GM19397 (cell line): ENCODE results near the gene CDYL2.

Experiments used
- ATAC-seq: cut with Tn5 transposase; IDR thresholded peaks from one replicate; pipeline ENCODE4 v1.9.1; 2021; ENCODE audit warnings: mild to moderate bottlenecking, moderate library complexity; ENCODE audit not compliant: unreplicated experiment

The CDYL2 gene

DNA sequence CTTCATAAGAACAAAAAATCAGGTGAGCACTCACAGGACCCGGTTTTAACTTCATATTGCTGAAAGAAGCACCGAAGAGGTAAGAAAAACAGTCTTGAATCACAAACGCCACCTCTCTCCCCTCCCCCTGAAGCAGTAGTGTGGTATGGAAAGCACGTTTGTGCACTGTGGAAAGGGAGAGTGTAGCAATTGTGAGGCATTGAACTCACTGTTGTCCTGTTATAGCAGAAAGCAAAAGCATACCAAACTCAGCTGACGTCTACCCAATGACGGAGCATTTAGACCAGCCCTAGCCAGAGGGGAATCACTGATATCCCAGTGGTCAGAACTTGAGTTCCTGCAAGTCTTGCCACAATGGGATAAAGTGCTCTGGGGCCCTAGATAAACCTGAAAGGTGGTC lies 164.8 kb downstream of the CDYL2 start:
- no peak for ATAC-seq

DNA sequence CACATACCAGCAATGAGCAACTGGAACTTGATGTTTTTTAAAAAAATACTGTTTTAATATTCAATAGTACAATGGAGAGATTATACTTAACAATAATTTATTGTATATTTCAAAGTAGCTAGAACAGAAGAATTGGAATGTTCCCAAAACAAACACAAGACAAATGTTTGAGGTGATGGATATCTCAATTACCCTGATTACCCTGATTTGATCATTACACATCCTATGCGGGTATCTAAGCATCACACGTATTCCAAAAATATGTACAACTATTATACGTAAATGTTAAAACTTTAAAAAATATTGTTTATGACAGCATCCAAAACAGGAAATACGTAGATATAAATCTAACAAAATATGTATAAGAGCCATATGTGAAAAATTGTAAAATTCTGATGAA lies 166.8 kb downstream of the CDYL2 start:
- ATAC-seq: no peak

DNA sequence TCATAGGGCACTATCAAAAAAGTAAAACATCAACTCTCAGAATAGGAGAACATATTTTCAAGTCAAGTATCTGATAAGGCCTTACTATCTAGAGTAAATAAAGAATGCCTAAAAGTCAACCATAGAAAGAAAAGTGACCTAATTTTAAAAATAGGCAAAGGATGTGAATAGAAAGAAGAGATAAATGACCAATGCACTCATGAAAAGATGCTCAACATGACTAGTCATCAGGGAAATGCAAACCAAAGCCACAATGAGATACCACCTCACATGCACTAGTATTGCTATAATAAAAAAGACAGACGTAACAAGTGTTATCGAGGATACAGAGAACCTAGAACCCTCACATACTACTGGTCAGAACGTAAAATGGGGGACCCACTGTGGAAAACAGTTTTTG lies 172.8 kb downstream of the CDYL2 start:
- ATAC-seq: no peak

DNA sequence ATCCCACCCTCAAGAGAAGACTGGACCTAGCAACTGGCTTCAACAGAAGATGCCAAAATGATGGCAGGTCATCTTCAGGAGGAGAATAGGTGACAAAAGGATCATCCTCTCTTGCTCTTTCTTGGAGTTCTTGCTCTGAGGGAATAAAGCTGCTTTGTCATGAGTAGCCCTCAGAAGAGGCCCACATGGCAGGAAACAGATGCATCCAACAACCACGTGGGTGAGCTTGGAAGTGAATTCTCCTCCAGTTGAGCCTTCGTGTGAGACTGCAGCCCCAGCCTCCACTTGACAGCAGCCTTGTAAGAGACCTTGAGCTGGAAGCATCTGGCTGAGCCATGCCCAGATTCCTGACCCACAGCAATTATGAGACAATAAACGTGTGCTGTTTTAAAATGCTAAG lies 176.1 kb downstream of the CDYL2 start:
- ATAC-seq: no peak

DNA sequence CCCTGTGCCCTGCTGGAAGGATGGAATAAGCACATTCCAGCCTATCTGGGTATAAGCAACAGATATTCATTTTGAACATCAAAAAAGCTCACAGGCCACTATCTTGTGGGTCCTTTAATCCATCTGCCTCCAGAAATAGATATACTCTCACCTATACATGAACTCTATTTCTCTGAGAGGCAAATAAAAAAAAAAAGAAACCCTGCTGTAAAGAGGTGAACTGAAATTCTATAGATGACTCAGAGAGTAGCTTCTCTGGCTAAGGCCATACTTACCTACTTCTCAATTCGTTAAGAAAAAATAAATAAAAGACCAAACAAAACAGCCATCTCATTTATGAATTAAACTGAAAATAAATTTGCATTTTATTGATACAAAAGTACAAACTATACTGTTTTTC lies 177.3 kb downstream of the CDYL2 start:
- no peak for ATAC-seq

DNA sequence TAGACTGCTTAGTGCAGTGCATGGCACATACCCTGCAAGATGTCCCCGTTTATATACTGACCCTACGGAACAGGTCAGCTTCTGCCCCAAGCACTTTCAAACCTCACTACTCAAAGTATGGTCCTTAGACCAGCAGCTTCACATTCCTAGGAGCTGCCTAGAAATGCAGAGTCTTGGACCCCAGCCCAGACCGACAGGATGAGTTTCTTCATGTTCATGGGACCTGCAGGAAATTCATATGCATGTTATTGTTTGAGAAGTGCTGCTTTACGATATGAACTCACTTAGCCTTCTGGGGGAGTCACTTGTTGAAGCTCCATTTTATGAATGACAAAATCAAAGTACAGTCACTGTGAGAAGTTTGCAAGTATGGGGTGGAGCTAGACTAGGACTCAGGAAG lies 181.0 kb downstream of the CDYL2 start:
- no peak for ATAC-seq

DNA sequence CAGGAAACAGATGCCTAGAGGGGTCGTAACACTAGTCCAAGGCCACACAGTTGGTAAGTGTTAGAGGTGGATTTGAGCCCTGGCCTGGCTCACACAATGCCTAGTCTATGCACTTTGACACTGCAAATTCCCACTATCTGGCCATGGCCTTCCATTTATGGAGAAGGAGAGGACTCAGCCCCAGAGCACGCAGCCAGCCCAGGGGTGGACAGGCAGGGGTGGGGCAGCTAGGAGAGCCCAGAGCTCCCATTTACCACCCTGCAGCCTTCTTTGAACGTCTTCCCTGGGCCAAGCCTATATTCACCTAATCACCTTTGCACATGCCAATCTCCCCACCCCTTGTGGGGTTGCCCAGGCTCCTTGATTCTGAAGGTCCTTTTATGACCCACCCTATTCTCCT lies 182.4 kb downstream of the CDYL2 start:
- ATAC-seq: no peak

DNA sequence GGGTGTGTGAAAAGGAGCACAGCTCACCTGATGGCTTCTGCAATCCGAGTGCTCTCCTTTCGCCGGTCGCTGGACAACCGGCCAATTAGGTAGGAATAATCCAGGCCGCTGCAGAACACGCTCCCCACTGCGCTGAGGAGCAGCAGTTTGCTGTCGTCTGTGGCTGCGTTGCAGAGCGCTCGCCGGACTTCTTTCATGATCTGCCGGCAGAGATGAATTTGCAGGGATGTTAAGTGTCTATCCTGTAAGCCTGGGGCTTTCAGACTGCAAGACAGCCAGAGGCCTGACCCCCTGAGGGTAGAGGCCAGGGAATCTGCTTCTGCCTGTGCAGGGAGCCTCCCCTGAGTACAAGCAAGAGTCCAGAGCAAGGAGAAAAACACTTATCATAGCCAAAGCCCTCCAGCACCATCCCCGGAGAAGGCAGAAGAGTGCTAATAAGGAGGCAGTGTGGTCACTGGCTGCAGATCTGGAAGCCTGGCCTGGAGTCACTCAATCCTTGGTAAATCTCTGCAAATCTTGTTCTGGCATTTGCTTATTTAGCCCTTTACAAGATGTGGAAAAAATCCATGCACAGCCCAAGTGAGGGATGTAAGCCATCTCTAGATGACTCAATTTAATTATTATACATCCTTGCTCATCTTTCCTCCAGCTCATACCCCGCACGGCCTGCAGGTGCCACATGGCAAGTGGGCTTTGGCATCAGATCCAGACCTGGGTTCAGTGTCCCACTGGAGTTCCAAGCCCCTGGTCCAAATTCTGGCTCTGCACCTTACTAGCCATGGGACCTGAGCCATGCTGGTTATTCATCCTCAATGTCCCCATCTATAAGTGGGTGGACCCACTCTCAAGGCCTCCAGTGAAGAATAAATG lies 183.4 kb downstream of the CDYL2 start:
- ATAC-seq: no peak

DNA sequence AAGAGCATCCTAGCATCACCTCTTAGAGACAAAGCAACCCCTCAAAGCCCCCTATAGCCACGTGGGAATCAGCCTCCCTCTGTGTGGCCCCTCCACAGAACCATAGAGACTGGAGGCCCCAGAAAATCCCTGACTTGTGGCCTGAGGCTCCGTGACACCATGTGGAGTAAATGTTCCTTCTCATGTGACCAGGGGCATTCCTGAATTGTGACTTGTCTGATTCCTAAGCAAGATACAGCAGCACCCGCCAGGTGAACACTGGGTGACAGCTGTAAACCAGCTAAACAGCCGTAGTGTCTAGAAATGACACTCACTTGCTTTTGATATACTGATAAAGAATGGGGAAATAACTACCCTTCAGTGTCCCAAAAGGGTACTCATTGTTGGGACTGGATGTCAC lies 184.6 kb downstream of the CDYL2 start:
- ATAC-seq: no peak

DNA sequence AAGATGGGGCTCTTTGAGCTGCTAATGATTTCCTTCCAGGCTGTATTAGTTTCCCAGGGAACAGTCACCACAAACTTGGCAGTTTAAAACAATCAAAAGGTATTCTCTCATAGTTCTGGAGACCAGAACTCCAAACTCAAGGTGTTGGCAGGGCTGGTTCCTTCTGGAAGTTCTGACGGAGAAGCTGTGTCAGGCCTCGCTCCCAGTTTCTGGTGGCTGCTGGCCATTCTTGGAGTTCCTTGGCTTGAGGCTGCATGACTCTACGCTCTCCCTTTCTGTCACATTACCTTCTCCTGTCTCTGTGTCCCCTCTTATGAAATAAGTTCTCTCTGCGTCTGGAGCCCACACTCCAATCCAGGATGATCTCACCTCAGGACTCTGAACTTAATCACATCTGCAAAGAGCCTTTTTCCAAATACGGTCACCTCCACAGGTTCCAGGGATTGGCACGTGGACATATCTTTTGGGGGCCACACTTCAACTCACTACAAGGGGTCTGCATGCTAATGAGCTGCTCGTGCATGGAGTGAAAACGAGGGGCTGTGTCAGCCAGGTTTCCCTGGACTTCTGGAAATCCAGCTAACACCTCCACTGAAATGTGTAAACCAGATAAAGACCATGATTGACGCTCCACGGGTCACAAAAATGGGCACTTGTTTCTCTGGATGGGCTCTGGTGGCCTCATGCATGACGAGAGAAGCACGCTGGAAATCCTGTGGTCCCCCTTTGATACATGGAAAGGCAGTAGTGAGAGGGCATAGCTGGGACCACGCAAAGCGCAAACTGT lies 185.3 kb downstream of the CDYL2 start:
- ATAC-seq: no peak

DNA sequence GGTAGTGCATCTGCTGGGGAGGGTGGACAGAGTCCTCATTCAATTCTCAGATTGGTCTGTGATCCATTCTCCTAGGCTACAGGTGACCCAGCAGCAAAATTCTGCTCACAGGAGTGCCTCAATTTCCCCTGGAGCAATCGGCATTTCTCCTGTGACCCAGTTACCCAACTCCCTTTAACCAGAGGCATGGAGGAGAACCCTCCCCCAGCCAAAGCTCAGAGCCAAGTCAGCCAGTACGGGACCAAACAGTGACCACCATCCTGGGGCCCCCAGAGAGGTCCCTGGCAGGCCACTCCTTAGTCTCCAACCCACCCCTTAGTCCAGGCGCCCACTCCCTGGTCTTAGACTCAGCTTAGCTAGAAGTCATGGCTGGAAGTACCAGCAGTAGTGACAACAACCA lies 188.0 kb downstream of the CDYL2 start:
- ATAC-seq: no peak

DNA sequence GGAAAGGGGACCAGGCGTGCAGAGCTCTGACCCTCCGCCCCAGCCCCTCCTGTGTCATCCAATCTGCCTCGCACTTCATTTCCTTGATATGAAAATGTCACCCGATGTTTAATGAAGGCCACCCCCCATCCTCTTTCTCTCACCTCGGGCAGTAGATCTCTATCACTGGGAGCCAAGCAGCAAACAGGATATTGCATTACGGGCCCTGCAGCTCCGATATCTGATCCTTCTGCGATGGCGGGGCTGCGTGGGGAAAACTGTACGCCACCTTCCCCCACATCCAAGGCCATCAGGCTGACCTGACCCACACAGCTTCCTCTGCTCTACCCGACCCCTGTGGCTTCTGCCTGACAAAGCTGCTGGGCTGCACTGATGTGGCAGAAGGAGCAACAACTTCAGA lies 188.7 kb downstream of the CDYL2 start:
- no peak for ATAC-seq

DNA sequence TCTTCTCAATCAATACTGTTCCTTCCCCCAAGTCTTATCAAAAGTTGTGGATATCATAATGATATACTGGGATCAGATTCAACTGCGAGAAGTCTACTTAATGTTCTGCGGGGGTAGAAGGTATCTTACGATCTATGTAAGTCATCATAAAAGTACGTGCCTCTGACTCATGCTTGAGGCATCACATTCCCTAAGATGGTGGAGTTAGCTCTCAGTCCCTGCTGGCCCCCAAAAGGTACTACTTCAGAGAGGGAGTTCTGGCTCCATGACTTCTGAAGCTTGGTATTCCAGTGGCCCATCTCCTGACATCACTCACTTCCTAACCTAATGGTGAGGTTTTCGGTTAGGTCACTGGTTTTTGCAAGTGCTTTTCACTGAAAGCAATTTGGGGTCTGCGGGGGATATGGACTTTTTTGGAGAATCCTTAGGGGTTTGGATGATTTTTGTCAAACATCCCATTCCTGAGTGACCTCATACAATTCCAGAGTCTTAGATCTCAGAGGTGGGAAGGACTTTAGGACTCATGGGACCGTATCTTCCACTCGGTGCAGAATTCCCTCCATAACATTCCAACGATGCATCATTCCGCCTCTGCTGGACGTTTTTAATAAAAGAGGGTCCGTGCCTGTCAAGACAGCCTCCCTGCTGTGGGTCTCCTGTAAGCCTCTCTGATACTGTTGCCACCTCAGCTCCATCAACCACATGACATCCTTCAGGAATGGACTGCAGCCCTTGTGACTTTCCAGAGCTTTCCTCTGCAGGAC lies 189.3 kb downstream of the CDYL2 start:
- ATAC-seq: no peak

DNA sequence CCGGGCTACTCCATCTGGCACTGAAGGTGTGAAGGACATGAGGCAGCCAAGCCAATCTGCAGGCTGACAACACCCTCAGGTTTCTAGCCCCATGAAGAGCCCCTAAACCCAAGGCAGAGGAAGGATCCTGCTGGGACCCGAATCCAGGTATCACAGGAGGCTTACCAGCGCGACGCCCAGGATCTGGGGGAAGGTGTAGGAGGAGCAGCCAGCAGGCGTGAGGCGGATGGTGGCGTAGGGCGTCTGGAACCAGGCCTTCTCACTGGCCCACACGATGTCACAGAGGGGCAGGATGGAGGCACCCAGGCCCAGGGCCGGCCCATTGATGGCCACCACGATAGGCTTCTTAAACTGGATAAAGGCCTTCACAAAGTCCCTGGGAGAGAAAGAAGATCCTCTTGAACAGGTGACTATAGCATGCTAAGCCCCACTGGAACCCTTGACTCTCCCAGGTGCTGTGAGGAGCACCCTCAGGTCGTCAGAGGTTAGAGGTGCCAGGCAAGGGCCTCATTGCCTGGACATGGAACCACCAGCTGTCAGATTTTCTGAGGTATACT lies 191.9 kb downstream of the CDYL2 start:
- no peak for ATAC-seq

DNA sequence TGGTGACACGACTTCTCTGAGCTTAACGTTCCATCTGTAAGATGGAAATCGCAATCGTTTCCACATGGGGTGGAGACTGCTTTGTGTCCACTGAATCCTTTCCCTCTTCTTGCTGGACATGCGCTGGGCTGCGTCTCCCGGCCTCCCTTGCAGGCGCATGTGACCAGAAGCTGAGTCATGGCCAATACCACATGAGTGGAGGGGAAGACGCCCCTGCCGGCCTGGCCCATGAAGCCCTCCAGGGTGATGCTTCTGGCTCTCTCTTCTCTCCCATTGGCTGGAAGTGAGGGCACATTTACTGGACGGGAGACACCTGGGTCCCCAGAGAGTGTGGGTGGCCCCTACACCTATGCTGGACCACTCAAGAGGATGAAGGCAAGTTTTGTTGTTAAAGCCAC lies 192.5 kb downstream of the CDYL2 start:
- ATAC-seq: no peak

DNA sequence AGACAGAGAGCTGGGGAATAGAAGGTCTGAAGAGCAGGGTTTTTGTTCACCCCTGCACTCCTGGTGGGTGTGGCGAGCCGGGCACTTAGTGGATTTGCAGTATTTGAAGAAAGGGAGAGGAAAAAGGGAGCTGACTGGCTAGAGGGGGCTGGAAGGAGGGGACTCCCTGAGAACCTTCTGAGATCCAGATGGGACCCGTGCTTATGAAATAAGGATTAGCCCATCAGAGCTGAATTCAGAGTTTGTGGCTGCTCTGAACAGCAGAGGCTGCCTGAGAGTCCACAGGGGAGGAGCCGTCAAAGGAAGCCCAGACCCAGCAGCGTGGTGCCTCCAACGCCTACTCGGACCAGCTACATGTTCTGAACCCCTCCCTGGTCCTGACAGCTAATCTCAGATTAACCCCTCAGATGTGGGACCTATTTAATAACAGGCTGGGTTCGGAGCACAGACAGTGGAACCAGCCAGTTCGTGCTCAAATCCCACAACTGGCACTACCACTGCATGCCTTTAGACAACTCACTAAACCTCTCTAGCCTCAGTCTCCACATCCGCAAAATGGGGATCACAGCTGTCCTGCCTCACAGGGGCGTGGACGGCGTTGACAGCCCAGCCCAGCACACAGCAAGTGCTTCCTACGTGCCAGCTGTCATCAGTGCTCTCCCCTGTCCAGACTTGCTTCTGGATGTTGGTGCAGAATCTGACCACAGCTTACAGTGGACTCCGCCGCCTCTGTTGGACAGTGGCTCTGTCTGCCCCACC lies 193.0 kb downstream of the CDYL2 start:
- ATAC-seq: no peak

DNA sequence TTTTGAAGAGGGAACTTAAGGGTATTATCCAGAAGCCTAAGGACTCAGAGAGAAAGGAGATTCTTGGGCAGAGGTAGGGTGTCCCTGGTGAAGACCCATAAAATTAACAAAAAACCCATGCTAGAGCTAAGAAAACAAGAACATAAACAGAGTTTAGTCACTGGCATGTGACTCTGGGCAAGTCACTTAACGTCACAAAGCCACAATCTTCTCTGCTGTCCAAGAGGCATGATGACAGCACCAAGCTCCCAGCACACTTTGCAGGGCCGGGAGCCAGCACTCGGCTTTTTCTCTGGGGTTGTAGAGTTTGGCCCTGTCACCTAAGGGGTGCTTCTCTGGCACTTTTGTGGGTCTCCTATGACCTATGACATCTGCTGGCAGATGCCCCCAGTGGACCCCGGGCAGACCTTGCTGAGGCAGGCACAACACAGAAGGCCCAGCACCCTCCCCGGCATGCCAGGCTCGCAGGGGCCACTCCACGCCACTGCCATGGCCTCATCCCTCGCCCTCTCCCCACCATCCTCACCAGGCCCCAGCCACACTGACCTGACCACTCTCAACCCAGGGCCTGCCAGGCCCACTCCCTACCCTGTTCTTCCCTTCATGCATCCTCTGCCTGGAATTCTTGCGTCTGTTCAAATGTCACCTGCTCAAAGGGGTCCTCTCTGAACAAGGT lies 193.8 kb downstream of the CDYL2 start:
- ATAC-seq: no peak

DNA sequence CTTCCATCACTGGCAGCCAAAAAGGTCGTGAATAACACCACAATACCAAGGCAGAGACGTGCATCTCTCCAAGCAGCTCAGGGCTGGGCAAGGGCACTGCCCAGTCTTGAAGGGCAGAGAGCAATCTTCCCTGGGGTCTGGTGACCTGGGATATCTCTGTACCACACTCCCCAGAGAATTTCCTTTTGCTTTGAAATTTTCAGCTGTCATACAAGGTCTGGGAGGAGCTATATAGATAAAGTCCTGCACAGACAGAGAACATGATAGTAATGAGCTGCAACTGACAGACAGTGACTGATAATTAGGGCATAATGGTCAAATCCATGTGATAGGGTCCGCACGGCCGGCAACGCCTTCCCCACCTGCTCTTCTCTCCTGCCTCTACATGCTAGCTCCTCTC lies 195.5 kb downstream of the CDYL2 start:
- ATAC-seq: no peak

DNA sequence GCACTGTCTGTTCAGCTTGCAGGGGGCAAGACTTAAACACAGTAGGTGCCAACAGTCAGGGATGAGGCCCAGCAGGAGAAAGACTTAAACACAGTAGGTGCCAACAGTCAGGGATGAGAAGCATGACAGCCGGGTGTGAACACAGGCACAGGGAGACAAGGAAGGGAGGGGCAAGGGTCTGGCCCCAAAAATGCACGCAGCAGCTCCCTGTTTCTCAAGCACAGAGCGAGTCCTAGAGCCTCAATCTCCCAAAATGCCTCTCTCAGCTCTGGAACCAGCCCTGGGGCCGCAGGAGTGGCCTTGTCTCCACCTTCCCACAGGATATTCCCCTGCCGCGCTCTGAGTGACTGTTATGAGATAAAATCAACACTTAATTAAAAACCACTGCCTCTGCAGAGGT lies 197.2 kb downstream of the CDYL2 start:
- ATAC-seq: no peak

DNA sequence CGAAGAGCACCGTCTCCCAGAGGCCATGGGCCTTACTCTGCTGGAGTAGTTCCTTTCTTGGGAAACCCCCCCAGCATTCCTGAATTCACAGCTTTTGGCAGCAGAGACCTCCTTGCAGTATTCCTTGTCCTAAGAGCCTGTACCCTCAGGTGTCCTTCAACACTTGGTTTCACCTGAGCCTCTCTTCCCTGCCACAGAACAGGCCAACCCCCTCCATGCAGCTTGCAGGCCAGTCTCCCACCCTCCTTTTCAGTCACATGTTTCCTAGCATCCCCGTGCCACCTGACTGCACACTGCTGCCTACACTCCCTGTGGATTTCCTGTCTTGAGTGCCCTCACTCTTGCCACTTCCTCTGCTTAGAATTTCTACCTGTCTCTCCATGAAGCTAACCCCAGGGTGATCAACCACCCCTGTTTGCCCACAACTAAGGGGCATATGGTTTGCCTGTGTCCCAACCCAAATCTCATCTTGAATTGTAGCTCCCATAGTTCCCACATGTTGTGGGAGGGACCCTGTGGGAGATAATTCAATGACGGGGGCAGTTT lies 198.1 kb downstream of the CDYL2 start:
- ATAC-seq: no peak
